ENCODE data around the gene SLC24A3.

SLC24A3 gene

GRCh38 chr20:19554666-19555065 lies 342.2 kb downstream of the SLC24A3 start:
- H3K36me3 ChIP-seq (ENCODE audit: insufficient read depth, low read length): no peaks in the 10 kb centered on the region
- no peak overlapping the region for H3K4me3 ChIP-seq (ENCODE audit: low read length)
- peaks cover 14% of the 10 kb centered on the region for H3K4me1 ChIP-seq (ENCODE audit: insufficient read depth, low read length)
- H3K27me3 ChIP-seq (ENCODE audit: insufficient read depth, low read length): no peaks in the 10 kb centered on the region
- H3K9me3 ChIP-seq (ENCODE audit: low read length): no peaks in the 10 kb centered on the region
- H2AFZ ChIP-seq (ENCODE audit: low read depth, low read length): no peak overlapping the region

GRCh38 chr20:19555726-19556125 lies 343.3 kb downstream of the SLC24A3 start:
- Histone ChIP-seq H3K9me3 (ENCODE audit: low read length) (no peaks in the 10 kb centered on the region), H3K4me3 (ENCODE audit: low read length) (no peak overlapping the region), H3K4me1 (ENCODE audit: insufficient read depth, low read length) (peaks cover 14% of the 10 kb centered on the region), H3K36me3 (ENCODE audit: insufficient read depth, low read length) (no peaks in the 10 kb centered on the region), H3K27me3 (ENCODE audit: insufficient read depth, low read length) (no peaks in the 10 kb centered on the region), H2AFZ (ENCODE audit: low read depth, low read length) (no peak overlapping the region)

DNA sequence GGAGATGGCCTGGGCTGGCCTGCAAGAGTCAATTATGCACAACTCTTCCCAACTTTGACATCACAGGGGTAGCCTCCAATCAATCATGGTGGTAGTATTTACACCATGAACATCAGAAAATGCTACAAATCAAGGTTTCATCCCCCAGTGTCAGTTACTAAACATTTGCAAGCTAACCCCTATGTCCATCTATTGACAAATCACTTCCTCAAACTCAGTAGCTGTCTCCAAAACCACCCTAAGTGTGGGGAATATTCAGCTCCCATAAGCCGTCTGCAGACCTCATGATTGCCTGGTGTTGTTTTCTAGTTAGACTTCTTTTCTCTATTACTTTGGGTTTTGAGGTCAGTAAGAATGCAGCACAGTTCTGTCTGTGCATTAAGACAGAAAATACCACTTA lies 344.8 kb downstream of the SLC24A3 start:
- Histone ChIP-seq H3K27me3 (ENCODE audit: insufficient read depth, low read length) (no peaks in the 10 kb centered on the region), H2AFZ (ENCODE audit: low read depth, low read length) (no peak overlapping the region), H3K4me3 (ENCODE audit: low read length) (no peak overlapping the region), H3K36me3 (ENCODE audit: insufficient read depth, low read length) (no peaks in the 10 kb centered on the region), H3K4me1 (ENCODE audit: insufficient read depth, low read length) (peaks cover 5% of the 10 kb centered on the region), H3K9me3 (ENCODE audit: low read length) (no peaks in the 10 kb centered on the region)

DNA sequence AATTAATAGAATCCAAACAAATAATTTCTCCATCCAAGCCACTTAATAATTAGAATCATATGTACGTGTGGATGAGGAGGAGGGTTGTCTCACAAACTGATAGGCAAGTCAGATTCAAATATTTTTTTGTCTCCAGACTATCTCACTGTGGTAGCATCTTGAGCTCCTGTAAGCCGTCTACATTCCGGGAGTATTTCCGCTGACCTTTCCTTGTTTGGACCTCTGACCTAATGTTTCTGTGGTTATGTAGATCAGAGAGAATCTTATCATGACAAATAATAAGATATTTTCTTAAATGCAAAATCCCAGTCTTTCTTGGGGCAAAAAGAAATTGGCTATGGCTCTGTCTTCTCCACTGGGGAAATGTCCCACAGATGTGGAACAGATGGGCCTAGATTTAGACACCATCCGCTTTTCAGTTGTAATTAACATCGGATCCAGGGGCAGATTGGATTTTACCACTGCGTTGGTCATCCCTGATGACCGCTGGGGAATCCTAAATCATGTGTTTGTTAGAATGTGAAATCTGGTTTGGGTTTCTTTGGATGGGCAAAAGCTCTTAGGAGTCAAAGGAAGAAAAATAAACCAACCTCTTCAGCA lies 348.5 kb downstream of the SLC24A3 start:
- Histone ChIP-seq H3K27me3 (ENCODE audit: insufficient read depth, low read length) (no peaks in the 10 kb centered on the region), H3K4me3 (ENCODE audit: low read length) (no peak overlapping the region), H3K4me1 (ENCODE audit: insufficient read depth, low read length) (no peaks in the 10 kb centered on the region), H3K9me3 (ENCODE audit: low read length) (no peaks in the 10 kb centered on the region), H3K36me3 (ENCODE audit: insufficient read depth, low read length) (no peaks in the 10 kb centered on the region), H2AFZ (ENCODE audit: low read depth, low read length) (no peak overlapping the region)

- Histone ChIP-seq H3K36me3 (ENCODE audit: insufficient read depth, low read length) (no peaks in the 10 kb centered on the region), H3K9me3 (ENCODE audit: low read length) (no peaks in the 10 kb centered on the region), H3K4me1 (ENCODE audit: insufficient read depth, low read length) (no peaks in the 10 kb centered on the region), H3K4me3 (ENCODE audit: low read length) (no peak overlapping the region), H2AFZ (ENCODE audit: low read depth, low read length) (no peak overlapping the region), H3K27me3 (ENCODE audit: insufficient read depth, low read length) (no peaks in the 10 kb centered on the region)
Measured at GRCh38 chr20:19562426-19562825, 350.0 kb downstream of the SLC24A3 start.

DNA sequence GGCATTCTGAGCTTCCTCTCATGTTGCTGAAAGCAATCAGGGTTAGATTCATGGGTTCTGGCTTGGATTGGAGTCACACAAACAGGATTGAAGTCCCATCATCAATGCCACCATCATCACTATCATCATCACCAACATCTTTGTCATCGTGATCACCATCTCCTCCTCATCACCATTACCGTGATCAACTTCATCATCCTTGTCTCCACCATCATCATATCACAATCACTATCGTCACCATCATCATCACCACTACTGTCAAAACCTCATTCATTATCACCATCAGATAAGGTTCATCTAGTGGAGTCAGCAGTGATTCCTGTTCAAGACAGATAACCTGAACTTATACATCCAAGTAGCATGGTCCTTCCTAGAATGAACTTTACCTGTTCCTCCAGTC lies 351.8 kb downstream of the SLC24A3 start:
- H3K27me3 ChIP-seq (ENCODE audit: insufficient read depth, low read length): no peaks in the 10 kb centered on the region

GRCh38 chr20:19565736-19566135 lies 353.3 kb downstream of the SLC24A3 start:
- H3K9me3 ChIP-seq (ENCODE audit: low read length): no peaks in the 10 kb centered on the region
- no peaks in the 10 kb centered on the region for H3K27me3 ChIP-seq (ENCODE audit: insufficient read depth, low read length)
- no peaks in the 10 kb centered on the region for H3K4me1 ChIP-seq (ENCODE audit: insufficient read depth, low read length)
- no peaks in the 10 kb centered on the region for H3K36me3 ChIP-seq (ENCODE audit: insufficient read depth, low read length)
- no peak overlapping the region for H3K4me3 ChIP-seq (ENCODE audit: low read length)
- no peak overlapping the region for H2AFZ ChIP-seq (ENCODE audit: low read depth, low read length)

More for the DNA sequence above, 351.8 kb downstream of the SLC24A3 start:
- Histone ChIP-seq H3K9me3 (ENCODE audit: low read length) (no peaks in the 10 kb centered on the region), H3K4me3 (ENCODE audit: low read length) (no peak overlapping the region), H2AFZ (ENCODE audit: low read depth, low read length) (no peak overlapping the region), H3K4me1 (ENCODE audit: insufficient read depth, low read length) (no peaks in the 10 kb centered on the region), H3K36me3 (ENCODE audit: insufficient read depth, low read length) (no peaks in the 10 kb centered on the region)

DNA sequence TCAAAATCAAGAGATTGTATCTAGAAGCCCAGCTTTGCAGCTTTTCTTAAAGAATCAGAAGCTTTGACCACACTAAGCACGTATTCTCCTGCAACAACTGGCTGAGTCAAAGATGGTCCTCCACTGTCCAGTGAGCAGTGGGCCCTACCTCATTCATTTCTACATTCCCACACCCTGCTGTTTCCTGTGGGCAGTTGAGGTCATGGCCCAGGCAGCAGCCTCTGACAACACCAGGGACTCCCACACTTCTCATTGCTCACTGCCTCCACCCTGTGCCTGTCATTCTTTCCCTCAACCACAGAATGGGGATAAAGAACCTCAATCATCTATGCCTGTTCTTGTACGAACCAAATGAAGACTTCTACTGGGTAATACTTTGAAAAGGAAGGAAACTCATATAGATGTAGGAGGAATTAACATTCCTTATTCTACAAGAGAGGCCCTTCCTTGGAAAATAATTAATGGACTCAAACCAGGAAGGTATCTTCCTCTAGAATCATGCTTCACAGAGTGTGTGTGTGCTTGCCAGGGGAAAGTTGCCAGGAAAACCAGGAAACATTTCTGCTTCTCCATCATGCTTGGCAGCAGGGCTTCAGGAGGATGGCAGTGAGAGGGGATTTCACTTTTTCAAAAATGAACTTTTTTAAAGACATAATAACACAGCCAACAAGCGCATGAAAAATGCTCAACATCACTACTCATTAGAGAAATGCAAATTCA lies 353.9 kb downstream of the SLC24A3 start:
- H3K9me3 ChIP-seq (ENCODE audit: low read length): no peaks in the 10 kb centered on the region
- no peak overlapping the region for H2AFZ ChIP-seq (ENCODE audit: low read depth, low read length)
- no peaks in the 10 kb centered on the region for H3K4me1 ChIP-seq (ENCODE audit: insufficient read depth, low read length)
- H3K36me3 ChIP-seq (ENCODE audit: insufficient read depth, low read length): no peaks in the 10 kb centered on the region
- H3K27me3 ChIP-seq (ENCODE audit: insufficient read depth, low read length): no peaks in the 10 kb centered on the region
- no peak overlapping the region for H3K4me3 ChIP-seq (ENCODE audit: low read length)

- no peaks in the 10 kb centered on the region for H3K4me1 ChIP-seq (ENCODE audit: insufficient read depth, low read length)
- no peaks in the 10 kb centered on the region for H3K27me3 ChIP-seq (ENCODE audit: insufficient read depth, low read length)
- no peaks in the 10 kb centered on the region for H3K36me3 ChIP-seq (ENCODE audit: insufficient read depth, low read length)
- H3K9me3 ChIP-seq (ENCODE audit: low read length): no peaks in the 10 kb centered on the region
- no peak overlapping the region for H2AFZ ChIP-seq (ENCODE audit: low read depth, low read length)
- H3K4me3 ChIP-seq (ENCODE audit: low read length): no peak overlapping the region
Measured at GRCh38 chr20:19568128-19568527, 355.7 kb downstream of the SLC24A3 start.

- Histone ChIP-seq H3K9me3 (ENCODE audit: low read length) (no peaks in the 10 kb centered on the region), H2AFZ (ENCODE audit: low read depth, low read length) (no peak overlapping the region), H3K27me3 (ENCODE audit: insufficient read depth, low read length) (no peaks in the 10 kb centered on the region), H3K36me3 (ENCODE audit: insufficient read depth, low read length) (no peaks in the 10 kb centered on the region), H3K4me3 (ENCODE audit: low read length) (no peak overlapping the region), H3K4me1 (ENCODE audit: insufficient read depth, low read length) (no peaks in the 10 kb centered on the region)
Measured at GRCh38 chr20:19571996-19572395, 359.6 kb downstream of the SLC24A3 start.

GRCh38 chr20:19577692-19578091 lies 365.2 kb downstream of the SLC24A3 start:
- no peaks in the 10 kb centered on the region for H3K36me3 ChIP-seq (ENCODE audit: insufficient read depth, low read length)
- H3K27me3 ChIP-seq (ENCODE audit: insufficient read depth, low read length): no peaks in the 10 kb centered on the region
- no peak overlapping the region for H2AFZ ChIP-seq (ENCODE audit: low read depth, low read length)
- H3K9me3 ChIP-seq (ENCODE audit: low read length): no peaks in the 10 kb centered on the region
- H3K4me3 ChIP-seq (ENCODE audit: low read length): no peak overlapping the region
- no peaks in the 10 kb centered on the region for H3K4me1 ChIP-seq (ENCODE audit: insufficient read depth, low read length)

GRCh38 chr20:19582782-19583181 lies 370.3 kb downstream of the SLC24A3 start:
- no peaks in the 10 kb centered on the region for H3K9me3 ChIP-seq (ENCODE audit: low read length)
- no peak overlapping the region for H2AFZ ChIP-seq (ENCODE audit: low read depth, low read length)
- no peaks in the 10 kb centered on the region for H3K36me3 ChIP-seq (ENCODE audit: insufficient read depth, low read length)
- H3K27me3 ChIP-seq (ENCODE audit: insufficient read depth, low read length): no peaks in the 10 kb centered on the region
- no peaks in the 10 kb centered on the region for H3K4me1 ChIP-seq (ENCODE audit: insufficient read depth, low read length)
- H3K4me3 ChIP-seq (ENCODE audit: low read length): no peak overlapping the region

DNA sequence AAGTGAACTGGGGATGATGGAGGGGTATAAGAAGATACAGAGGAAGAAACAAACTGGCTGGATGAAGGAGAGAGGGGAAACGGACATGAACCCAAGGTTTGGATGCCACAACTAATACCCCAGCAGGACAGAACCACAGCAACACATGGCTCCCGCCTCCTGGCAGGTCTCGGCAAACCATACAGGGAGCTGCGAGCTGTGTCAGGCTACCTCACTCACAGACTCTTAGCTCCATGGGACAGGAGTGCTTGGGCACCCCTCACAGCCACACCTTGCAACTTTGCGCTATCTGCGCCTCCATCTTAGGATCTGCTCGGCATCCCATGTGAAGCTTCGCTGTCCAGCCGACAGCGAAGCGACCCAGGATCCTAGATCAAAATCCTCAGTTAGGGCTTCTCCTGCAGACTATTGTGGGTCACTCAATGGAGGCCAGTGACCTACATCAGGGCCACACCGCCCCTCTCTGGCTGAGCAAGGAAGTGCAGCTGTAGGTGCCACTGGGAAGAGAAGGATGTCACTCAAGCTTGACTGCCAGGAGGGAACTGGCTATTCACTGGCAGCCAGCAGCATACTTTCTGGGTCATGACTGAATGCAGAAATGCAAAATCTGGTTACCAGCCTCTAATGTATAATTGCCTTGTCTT lies 371.2 kb downstream of the SLC24A3 start:
- no peaks in the 10 kb centered on the region for H3K9me3 ChIP-seq (ENCODE audit: low read length)
- H3K4me3 ChIP-seq (ENCODE audit: low read length): no peak overlapping the region
- no peaks in the 10 kb centered on the region for H3K27me3 ChIP-seq (ENCODE audit: insufficient read depth, low read length)
- H2AFZ ChIP-seq (ENCODE audit: low read depth, low read length): no peak overlapping the region
- H3K36me3 ChIP-seq (ENCODE audit: insufficient read depth, low read length): no peaks in the 10 kb centered on the region
- H3K4me1 ChIP-seq (ENCODE audit: insufficient read depth, low read length): no peaks in the 10 kb centered on the region
